Measurements from ENCODE around the gene GFAP.

- TF ChIP-seq, protein P1, sequence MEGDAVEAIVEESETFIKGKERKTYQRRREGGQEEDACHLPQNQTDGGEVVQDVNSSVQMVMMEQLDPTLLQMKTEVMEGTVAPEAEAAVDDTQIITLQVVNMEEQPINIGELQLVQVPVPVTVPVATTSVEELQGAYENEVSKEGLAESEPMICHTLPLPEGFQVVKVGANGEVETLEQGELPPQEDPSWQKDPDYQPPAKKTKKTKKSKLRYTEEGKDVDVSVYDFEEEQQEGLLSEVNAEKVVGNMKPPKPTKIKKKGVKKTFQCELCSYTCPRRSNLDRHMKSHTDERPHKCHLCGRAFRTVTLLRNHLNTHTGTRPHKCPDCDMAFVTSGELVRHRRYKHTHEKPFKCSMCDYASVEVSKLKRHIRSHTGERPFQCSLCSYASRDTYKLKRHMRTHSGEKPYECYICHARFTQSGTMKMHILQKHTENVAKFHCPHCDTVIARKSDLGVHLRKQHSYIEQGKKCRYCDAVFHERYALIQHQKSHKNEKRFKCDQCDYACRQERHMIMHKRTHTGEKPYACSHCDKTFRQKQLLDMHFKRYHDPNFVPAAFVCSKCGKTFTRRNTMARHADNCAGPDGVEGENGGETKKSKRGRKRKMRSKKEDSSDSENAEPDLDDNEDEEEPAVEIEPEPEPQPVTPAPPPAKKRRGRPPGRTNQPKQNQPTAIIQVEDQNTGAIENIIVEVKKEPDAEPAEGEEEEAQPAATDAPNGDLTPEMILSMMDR (conservative IDR thresholded peaks at IDR 0.05 in 1 of 2, IDR thresholded peaks at IDR 0.05 in 1 of 2; ENCODE audit: low read depth in 1 of 2, low read length in 2 of 2) = no peak
- no peak for TF ChIP-seq EZH2 (IDR thresholded peaks at IDR 0.05; ENCODE audit: low read length, missing control alignments)
Observed at GRCh38 chr17:44922136-44922535, 6.8 kb upstream of the GFAP start.
